Liver (tissue), 3 donors: Measurements from ENCODE around the gene PEX11G.

Source experiments
- ATF3 ChIP-seq: IDR thresholded peaks from 2 replicates; pipeline ENCODE4 v1.6.1; 2016; ENCODE audit warnings: antibody characterized with exemption
- EGR1 ChIP-seq, 2 donors: IDR thresholded peaks; 2 replicates each; pipeline ENCODE4 v1.6.1; 2016 to 2018; ENCODE audit warnings: antibody characterized with exemption in 2 of 2, low read depth in 2 of 2
- HNF4G ChIP-seq: IDR thresholded peaks from 2 replicates; pipeline ENCODE4 v1.6.1; 2016; ENCODE audit warnings: antibody characterized with exemption
- MAX ChIP-seq: IDR thresholded peaks from 2 replicates; pipeline ENCODE4 v1.6.1; 2016; ENCODE audit warnings: antibody characterized with exemption
- REST ChIP-seq: IDR thresholded peaks from 2 replicates; pipeline ENCODE4 v1.6.1; 2016; ENCODE audit warnings: antibody characterized with exemption, mild to moderate bottlenecking
- SP1 ChIP-seq: IDR thresholded peaks from 2 replicates; pipeline ENCODE4 v1.6.1; 2018; ENCODE audit warnings: antibody characterized with exemption, mild to moderate bottlenecking
- TF ChIP-seq, protein P1 (sequence below): fragments of 150-350 bp; IDR thresholded peaks from 2 replicates; pipeline ENCODE4 v1.5.1; 2017; ENCODE audit warnings: improper control_type of control experiment, low read depth, low read length; ENCODE audit not compliant: missing input control
- donor health status: healthy.
- donor health status: healthy.

DNA sequence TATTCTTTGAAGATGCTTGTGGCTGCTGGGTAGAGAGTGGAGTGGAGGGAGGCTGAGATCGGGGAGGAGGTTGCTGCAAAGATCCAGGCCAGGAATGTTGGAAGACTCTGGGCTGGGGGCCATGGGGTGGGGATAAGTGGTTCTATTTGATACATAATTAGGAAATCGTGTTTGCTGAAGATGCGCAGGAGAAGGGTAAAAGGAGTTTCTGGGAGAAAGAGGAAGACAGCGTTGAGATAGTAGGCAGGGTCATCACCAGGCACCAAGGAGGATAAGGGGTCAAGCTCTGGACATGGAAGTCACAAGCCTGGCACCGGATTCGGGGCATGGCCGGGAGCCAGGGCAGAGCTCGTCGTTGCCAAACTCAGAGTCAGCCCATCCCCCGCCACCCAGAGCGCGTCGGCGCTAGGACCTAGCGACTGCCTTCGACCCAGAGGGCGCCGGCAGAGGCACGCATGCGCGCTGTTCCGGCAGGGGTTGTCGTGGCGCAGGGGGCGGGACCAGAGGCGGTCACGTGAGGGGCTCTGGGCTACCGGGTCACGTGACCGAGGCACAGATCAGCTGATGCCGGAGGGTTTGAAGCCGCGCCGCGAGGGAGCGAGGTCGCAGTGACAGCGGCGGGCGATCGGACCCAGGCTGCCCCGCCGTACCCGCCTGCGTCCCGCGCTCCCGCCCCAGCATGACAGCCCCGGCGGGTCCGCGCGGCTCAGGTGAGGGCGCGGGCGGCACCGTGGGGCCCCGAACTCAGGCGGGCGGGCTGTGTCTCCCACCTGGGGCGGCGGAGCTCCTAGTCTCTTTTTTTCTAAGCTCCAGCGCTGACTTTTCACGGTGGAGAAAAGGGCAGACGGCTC, 33.5 kb upstream of the PEX11G start, which contains the start of gene MCOLN1:
- TF ChIP-seq, protein P1, sequence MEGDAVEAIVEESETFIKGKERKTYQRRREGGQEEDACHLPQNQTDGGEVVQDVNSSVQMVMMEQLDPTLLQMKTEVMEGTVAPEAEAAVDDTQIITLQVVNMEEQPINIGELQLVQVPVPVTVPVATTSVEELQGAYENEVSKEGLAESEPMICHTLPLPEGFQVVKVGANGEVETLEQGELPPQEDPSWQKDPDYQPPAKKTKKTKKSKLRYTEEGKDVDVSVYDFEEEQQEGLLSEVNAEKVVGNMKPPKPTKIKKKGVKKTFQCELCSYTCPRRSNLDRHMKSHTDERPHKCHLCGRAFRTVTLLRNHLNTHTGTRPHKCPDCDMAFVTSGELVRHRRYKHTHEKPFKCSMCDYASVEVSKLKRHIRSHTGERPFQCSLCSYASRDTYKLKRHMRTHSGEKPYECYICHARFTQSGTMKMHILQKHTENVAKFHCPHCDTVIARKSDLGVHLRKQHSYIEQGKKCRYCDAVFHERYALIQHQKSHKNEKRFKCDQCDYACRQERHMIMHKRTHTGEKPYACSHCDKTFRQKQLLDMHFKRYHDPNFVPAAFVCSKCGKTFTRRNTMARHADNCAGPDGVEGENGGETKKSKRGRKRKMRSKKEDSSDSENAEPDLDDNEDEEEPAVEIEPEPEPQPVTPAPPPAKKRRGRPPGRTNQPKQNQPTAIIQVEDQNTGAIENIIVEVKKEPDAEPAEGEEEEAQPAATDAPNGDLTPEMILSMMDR = no peak
- peak in 1 of 2 donors; percentile 61 for TF ChIP-seq EGR1 (IDR thresholded peaks at IDR 0.05; ENCODE audit: low read depth in 2 of 2)
- TF ChIP-seq REST = no peak
- no peak for TF ChIP-seq MAX
- TF ChIP-seq SP1 = peak; percentile 76
- TF ChIP-seq HNF4G = no peak
- no peak for TF ChIP-seq ATF3
